Mesendoderm (in vitro differentiated cells): ENCODE measurements around the gene KIAA1549.

ENCODE experiments used
- DNase-seq: peaks from one replicate; pipeline ENCODE4 v3.0.0; 2013
- H2AK5ac ChIP-seq: 2 replicates; pipeline ENCODE4 v1.6.1; 2013; ENCODE audit warnings: low read length, inconsistent platforms
- H2BK120ac ChIP-seq: 2 replicates; pipeline ENCODE4 v1.6.1; 2013; ENCODE audit warnings: low read depth, mild to moderate bottlenecking, low read length, moderate library complexity, mixed read lengths
- H2BK15ac ChIP-seq: replicated peaks from 2 replicates; pipeline ENCODE4 v1.6.1; 2013; ENCODE audit warnings: low read depth, mild to moderate bottlenecking, moderate library complexity
- H2BK5ac ChIP-seq: 2 replicates; pipeline ENCODE4 v1.6.1; 2013; ENCODE audit warnings: low read length, inconsistent platforms
- H3K18ac ChIP-seq: 2 replicates; pipeline ENCODE4 v1.6.1; 2013; ENCODE audit warnings: mild to moderate bottlenecking, low read length, mixed read lengths
- H3K23ac ChIP-seq: one replicate; pipeline ENCODE4 v1.6.1; 2013; ENCODE audit warnings: low read length
- H3K27ac ChIP-seq: 2 replicates; pipeline ENCODE4 v1.5.1; 2013; ENCODE audit warnings: low read depth, mild to moderate bottlenecking, inconsistent platforms, low read length, moderate library complexity
- H3K27me3 ChIP-seq: 2 replicates; pipeline ENCODE4 v1.6.1; 2013; ENCODE audit warnings: low read length, control low read depth, mild to moderate bottlenecking, inconsistent platforms; ENCODE audit not compliant: insufficient read depth, poor library complexity
- H3K36me3 ChIP-seq: 2 replicates; pipeline ENCODE4 v1.6.1; 2013; ENCODE audit warnings: low read length, inconsistent platforms; ENCODE audit not compliant: control insufficient read depth, insufficient read depth
- H3K4ac ChIP-seq: one replicate; pipeline ENCODE4 v1.6.1; 2013; ENCODE audit warnings: low read depth, mild to moderate bottlenecking, low read length, moderate library complexity
- H3K4me1 ChIP-seq: 2 replicates; pipeline ENCODE4 v1.6.1; 2013; ENCODE audit warnings: low read depth, low read length, inconsistent platforms; ENCODE audit not compliant: control insufficient read depth
- H3K4me2 ChIP-seq: 2 replicates; pipeline ENCODE4 v1.6.1; 2013; ENCODE audit warnings: low read length
- H3K4me3 ChIP-seq: 2 replicates; pipeline ENCODE4 v1.5.1; 2013; ENCODE audit warnings: mild to moderate bottlenecking, low read length
- H3K56ac ChIP-seq: one replicate; pipeline ENCODE4 v1.6.1; 2013; ENCODE audit warnings: low read length
- H3K79me1 ChIP-seq: 2 replicates; pipeline ENCODE4 v1.6.1; 2013; ENCODE audit warnings: low read length, inconsistent platforms
- H3K79me2 ChIP-seq: 2 replicates; pipeline ENCODE4 v1.6.1; 2013; ENCODE audit warnings: mild to moderate bottlenecking, low read length; ENCODE audit not compliant: control insufficient read depth, insufficient read depth
- H3K9ac ChIP-seq: 2 replicates; pipeline ENCODE4 v1.6.1; 2013; ENCODE audit warnings: low read length, inconsistent platforms
- H4K5ac ChIP-seq: one replicate; pipeline ENCODE4 v1.6.1; 2013; ENCODE audit warnings: low read length
- H4K8ac ChIP-seq: one replicate; pipeline ENCODE4 v1.6.1; 2013; ENCODE audit warnings: low read depth, mild to moderate bottlenecking, control low read depth, low read length, moderate library complexity
- WGBS: extraction: QIAGEN DNeasy Blood & Tissue Kit; methylation state at CpG from one replicate; pipeline ENCODE4 v1.1.7; 2013; ENCODE audit warnings: low lambda C conversion rate, missing lambda C conversion rate; ENCODE audit not compliant: insufficient coverage; ENCODE audit errors: extremely low coverage; 5-methylcytosine and 5-hydroxymethylcytosine counted together

Gene KIAA1549

DNA sequence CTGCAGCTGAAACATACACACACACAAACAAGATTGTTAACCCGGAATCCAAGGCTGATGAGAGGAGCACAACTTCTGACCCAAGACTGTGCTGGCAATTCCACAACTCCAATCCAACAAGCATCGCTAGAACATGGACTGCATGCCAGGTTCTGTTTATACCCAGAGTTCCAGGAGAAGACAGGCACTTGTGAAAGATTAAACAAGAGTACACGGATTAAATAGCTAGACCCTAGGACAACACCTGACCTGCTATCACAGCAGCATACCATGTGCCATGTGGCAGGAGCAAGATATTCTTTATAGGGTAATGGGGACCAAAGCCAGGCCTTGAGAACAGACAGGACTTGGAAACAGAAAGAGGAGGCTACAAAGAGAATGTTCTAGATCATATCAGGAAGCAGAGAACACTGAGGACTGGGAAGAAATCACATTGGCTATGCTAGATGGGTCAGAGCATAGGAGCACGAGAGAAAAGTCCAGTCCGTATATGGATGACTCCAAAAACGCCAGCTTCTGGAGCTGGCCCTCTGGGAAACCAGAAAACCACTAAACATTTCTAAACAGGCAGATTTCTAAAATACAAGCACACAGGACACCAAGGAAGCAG is 99.5 kb downstream of the KIAA1549 start:
- Histone ChIP-seq H2BK120ac (no peak overlapping the region), H3K4me2 (no peak overlapping the region), H3K36me3 (no peaks in the 10 kb centered on the region), H3K79me1 (no peaks in the 10 kb centered on the region), H3K56ac (no peak overlapping the region), H2AK5ac (no peak overlapping the region), H4K5ac (no peak overlapping the region), H4K8ac (no peak overlapping the region), H3K9ac (no peak overlapping the region), H2BK5ac (no peak overlapping the region), H3K18ac (no peak overlapping the region), H3K79me2 (no peaks in the 10 kb centered on the region), H3K4me1 (no peaks in the 10 kb centered on the region), H3K4me3 (no peak overlapping the region), H3K23ac (no peak overlapping the region), H3K27ac (no peak overlapping the region), H3K4ac (no peak overlapping the region), H3K27me3 (no peaks in the 10 kb centered on the region), H2BK15ac (no peak overlapping the region)
- no peak for DNase-seq
- WGBS = no CpG with 5 or more reads among the region's 6 CpGs

DNA sequence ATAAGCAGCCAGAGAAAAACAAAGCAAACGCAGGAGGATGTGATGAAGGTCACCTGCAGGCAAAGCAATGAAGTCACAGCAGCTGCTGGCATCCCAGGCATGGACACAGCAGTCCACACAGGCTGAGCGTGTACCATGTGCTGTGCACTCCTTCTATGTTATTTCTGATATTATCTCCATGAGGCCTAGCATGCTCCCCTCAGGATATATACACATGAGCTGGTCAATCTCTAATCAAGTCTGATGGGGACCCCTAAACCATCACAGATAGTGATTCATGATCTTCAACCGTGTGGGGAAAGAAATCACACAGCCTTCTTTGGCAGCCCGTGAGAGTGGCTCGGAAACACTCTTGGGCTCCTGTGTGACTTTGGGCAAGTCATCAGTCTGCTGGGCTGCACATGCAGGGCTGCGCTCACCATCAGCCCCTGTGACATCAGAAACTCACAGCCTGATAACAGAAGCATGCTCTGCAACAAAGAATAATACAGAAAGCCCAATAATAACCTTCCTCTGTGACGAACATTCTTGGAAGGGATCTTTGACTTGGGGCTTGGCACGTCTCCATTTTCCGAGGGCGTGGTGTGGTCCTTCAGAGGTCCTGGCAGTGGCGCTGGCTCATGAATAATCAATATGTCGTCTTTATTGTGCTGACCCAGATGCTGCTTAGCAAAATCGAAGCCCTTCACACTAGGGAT is 100.2 kb downstream of the KIAA1549 start:
- Histone ChIP-seq H3K79me2 (no peaks in the 10 kb centered on the region), H3K27me3 (no peaks in the 10 kb centered on the region), H4K8ac (no peak overlapping the region), H2AK5ac (no peak overlapping the region), H2BK5ac (no peak overlapping the region), H3K79me1 (no peaks in the 10 kb centered on the region), H3K18ac (no peak overlapping the region), H4K5ac (no peak overlapping the region), H3K4me2 (no peak overlapping the region), H3K36me3 (no peaks in the 10 kb centered on the region), H2BK120ac (no peak overlapping the region), H3K56ac (no peak overlapping the region), H3K23ac (no peak overlapping the region), H3K9ac (no peak overlapping the region), H3K4me3 (no peak overlapping the region), H2BK15ac (no peak overlapping the region), H3K4me1 (no peaks in the 10 kb centered on the region), H3K4ac (no peak overlapping the region), H3K27ac (no peak overlapping the region)
- no peak for DNase-seq
- WGBS = no CpG with 5 or more reads among the region's 13 CpGs

DNA sequence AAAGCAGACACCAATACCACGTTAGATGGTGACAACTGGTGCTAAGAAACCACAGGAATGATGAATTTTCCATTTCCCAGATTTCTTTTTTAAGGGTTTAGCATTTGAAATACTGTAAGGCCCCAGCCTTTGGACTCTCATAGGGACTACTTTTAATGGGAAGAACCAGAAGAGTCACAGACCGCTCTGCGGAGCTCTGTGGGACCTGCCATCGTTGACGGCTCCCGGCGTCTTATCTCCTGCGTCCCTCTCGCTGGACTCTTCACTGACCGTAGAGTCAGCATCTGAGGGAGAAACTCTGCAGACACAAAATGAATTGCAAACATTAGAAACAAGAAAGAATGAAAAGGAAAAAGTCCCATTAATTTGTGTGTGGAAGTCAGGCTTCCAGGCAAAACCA is 101.8 kb downstream of the KIAA1549 start:
- Histone ChIP-seq H3K56ac (no peak overlapping the region), H3K23ac (no peak overlapping the region), H3K18ac (no peak overlapping the region), H3K36me3 (no peaks in the 10 kb centered on the region), H3K4me1 (no peaks in the 10 kb centered on the region), H4K8ac (no peak overlapping the region), H2BK15ac (no peak overlapping the region), H2BK5ac (no peak overlapping the region), H3K4me2 (no peak overlapping the region), H3K4ac (no peak overlapping the region), H3K79me2 (no peaks in the 10 kb centered on the region), H4K5ac (no peak overlapping the region), H3K9ac (no peak overlapping the region), H2AK5ac (no peak overlapping the region), H3K79me1 (no peaks in the 10 kb centered on the region), H3K27ac (no peak overlapping the region), H3K27me3 (no peaks in the 10 kb centered on the region), H2BK120ac (no peak overlapping the region), H3K4me3 (no peak overlapping the region)
- no peak for DNase-seq
- WGBS = no CpG with 5 or more reads among the region's 10 CpGs

GRCh38 chr7:138878856-138879255 is 102.3 kb downstream of the KIAA1549 start:
- Histone ChIP-seq H2BK120ac (no peak overlapping the region), H3K4ac (no peak overlapping the region), H3K36me3 (no peaks in the 10 kb centered on the region), H3K27me3 (no peaks in the 10 kb centered on the region), H4K5ac (no peak overlapping the region), H3K79me1 (no peaks in the 10 kb centered on the region), H4K8ac (no peak overlapping the region), H3K4me3 (no peak overlapping the region), H2BK5ac (no peak overlapping the region), H2AK5ac (no peak overlapping the region), H3K79me2 (no peaks in the 10 kb centered on the region), H2BK15ac (no peak overlapping the region), H3K4me2 (no peak overlapping the region), H3K9ac (no peak overlapping the region), H3K56ac (no peak overlapping the region), H3K27ac (no peak overlapping the region), H3K23ac (no peak overlapping the region), H3K4me1 (no peaks in the 10 kb centered on the region), H3K18ac (no peak overlapping the region)
- DNase-seq = no peak

- Histone ChIP-seq H3K27ac (no peak overlapping the region), H3K4me2 (no peak overlapping the region), H2BK120ac (no peak overlapping the region), H4K5ac (no peak overlapping the region), H3K56ac (no peak overlapping the region), H3K79me2 (no peaks in the 10 kb centered on the region), H3K9ac (no peak overlapping the region), H2BK5ac (no peak overlapping the region), H3K23ac (no peak overlapping the region), H2AK5ac (no peak overlapping the region), H3K4ac (no peak overlapping the region), H4K8ac (no peak overlapping the region), H3K27me3 (no peaks in the 10 kb centered on the region), H2BK15ac (no peak overlapping the region), H3K18ac (no peak overlapping the region), H3K79me1 (no peaks in the 10 kb centered on the region), H3K4me1 (no peaks in the 10 kb centered on the region), H3K36me3 (no peaks in the 10 kb centered on the region), H3K4me3 (no peak overlapping the region)
- no peak for DNase-seq
- no CpG with 5 or more reads among the region's 7 CpGs for WGBS
These were observed 103.1 kb downstream of the KIAA1549 start for GRCh38 chr7:138878051-138878450.

DNA sequence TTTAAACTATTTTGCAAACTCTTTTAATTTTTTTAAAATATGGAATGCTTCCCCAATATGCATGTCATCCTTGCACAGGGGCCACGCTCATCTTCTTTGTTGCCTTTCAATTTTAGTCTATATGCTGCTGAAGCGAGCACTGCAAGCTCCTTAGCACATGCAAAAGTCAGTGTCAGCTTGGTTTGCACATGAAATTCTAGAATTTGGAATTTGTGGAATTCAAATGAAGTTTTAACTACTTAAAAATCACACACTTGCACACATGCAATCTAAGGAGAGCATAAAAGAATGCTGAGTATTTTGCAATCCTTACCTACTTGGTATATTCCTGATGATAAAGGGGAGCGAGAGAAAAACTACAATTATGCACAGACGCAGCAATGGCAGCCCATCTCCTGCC is 104.9 kb downstream of the KIAA1549 start:
- Histone ChIP-seq H3K23ac (no peak overlapping the region), H3K4me2 (no peak overlapping the region), H4K8ac (no peak overlapping the region), H2BK15ac (no peak overlapping the region), H3K9ac (no peak overlapping the region), H2AK5ac (no peak overlapping the region), H3K18ac (no peak overlapping the region), H4K5ac (no peak overlapping the region), H3K56ac (no peak overlapping the region), H2BK5ac (no peak overlapping the region), H3K4ac (no peak overlapping the region), H3K4me1 (no peaks in the 10 kb centered on the region), H2BK120ac (no peak overlapping the region), H3K79me2 (no peaks in the 10 kb centered on the region), H3K27me3 (no peaks in the 10 kb centered on the region), H3K4me3 (no peak overlapping the region), H3K79me1 (no peaks in the 10 kb centered on the region), H3K27ac (no peak overlapping the region), H3K36me3 (no peaks in the 10 kb centered on the region)
- WGBS = no CpG with 5 or more reads among the region's 4 CpGs
- no peak for DNase-seq
